Immature natural killer cell (primary cell): ENCODE data around the gene DST. TPM values are rescaled to one million over a fixed set of nuclear protein-coding genes. Genes with fewer than 3 reads are reported as not detected.

Experiments
- DNase-seq, 3 donors: peaks; one replicate each; pipeline ENCODE4 v3.0.0; 2022; ENCODE audit warnings: mixed read lengths in 1 of 3
- H3K27ac Mint-ChIP-seq, 6 donors: one replicate each; pipeline ENCODE4 v1.8.0; 2020; ENCODE audit warnings: mixed read lengths in 6 of 6, mild to moderate bottlenecking in 5 of 6, inconsistent platforms in 4 of 6, moderate library complexity in 3 of 6
- H3K27me3 Mint-ChIP-seq, 3 donors: one replicate each; pipeline ENCODE4 v1.8.0; 2020 to 2021; ENCODE audit warnings: low read depth in 3 of 3, mild to moderate bottlenecking in 3 of 3, mixed read lengths in 3 of 3, moderate library complexity in 3 of 3, inconsistent platforms in 1 of 3
- H3K36me3 Mint-ChIP-seq, 3 donors: one replicate each; pipeline ENCODE4 v1.8.0; 2020; ENCODE audit warnings: mixed read lengths in 3 of 3, inconsistent platforms in 2 of 3, mild to moderate bottlenecking in 2 of 3
- H3K4me1 Mint-ChIP-seq, 2 donors: one replicate each; pipeline ENCODE4 v1.8.0; 2020; ENCODE audit warnings: inconsistent platforms in 2 of 2, mild to moderate bottlenecking in 2 of 2, mixed read lengths in 2 of 2, moderate library complexity in 1 of 2
- H3K4me3 Mint-ChIP-seq, 5 donors: one replicate each; pipeline ENCODE4 v1.8.0; 2020; ENCODE audit warnings: mild to moderate bottlenecking in 5 of 5, mixed read lengths in 5 of 5, inconsistent platforms in 3 of 5, moderate library complexity in 3 of 5
- H3K9me3 Mint-ChIP-seq, 6 donors: one replicate each; pipeline ENCODE4 v1.8.0; 2020; ENCODE audit warnings: mild to moderate bottlenecking in 6 of 6, mixed read lengths in 6 of 6, inconsistent platforms in 4 of 6, moderate library complexity in 3 of 6
- polyA plus RNA-seq, 3 donors: library from polyadenylated mRNA; unstranded; fragments of 300-500 nt; fragmentation: Illumina TruSeq; gene quantifications; one replicate each; pipeline ENCODE4 v1.2.3, GENCODE V29; 2021

DST gene
- polyA plus RNA-seq, 3 donors from 2014 or later, result 0.13 to 4.6 (median 0.99) TPM

DNA sequence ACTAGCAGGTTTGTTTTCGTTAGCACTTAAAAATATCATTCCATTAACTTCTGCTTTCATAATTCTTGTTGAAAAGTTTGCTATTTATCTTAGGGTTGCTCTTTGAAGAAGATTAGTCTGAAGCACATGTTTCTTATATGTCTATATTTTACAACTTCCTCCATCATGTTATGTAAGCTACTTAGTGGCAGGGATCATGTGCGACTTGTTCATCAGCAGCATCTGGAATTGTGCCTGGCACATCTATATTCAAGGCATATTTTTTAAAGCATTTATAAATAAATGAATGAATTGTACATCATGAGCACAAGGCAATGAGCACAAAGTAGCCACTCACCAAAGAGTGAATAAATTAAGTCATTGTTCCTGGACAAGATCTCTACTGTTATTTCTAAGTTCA is 208.1 kb downstream of the DST start:
- no peak overlapping the region for H3K4me3 Mint-ChIP-seq
- no peaks in the 10 kb centered on the region for H3K36me3 Mint-ChIP-seq
- no peak overlapping the region for H3K27ac Mint-ChIP-seq
- H3K9me3 Mint-ChIP-seq, result peaks cover 0 to 7% (median 5%) of the 10 kb centered on the region in 6 donors
- H3K4me1 Mint-ChIP-seq, result no peaks in the 10 kb centered on the region
- H3K27me3 Mint-ChIP-seq, result peaks cover 0 to 2% (median 0%) of the 10 kb centered on the region in 3 donors
- DNase-seq, result no peak

GRCh38 chr6:56433119-56433518 is 209.6 kb downstream of the DST start:
- H3K9me3 Mint-ChIP-seq, result peaks cover 0 to 7% (median 5%) of the 10 kb centered on the region in 6 donors
- no peak overlapping the region for H3K27ac Mint-ChIP-seq
- H3K4me3 Mint-ChIP-seq, result no peak overlapping the region
- H3K4me1 Mint-ChIP-seq, result no peaks in the 10 kb centered on the region
- DNase-seq, result no peak
- H3K27me3 Mint-ChIP-seq, result peaks cover 0 to 2% (median 0%) of the 10 kb centered on the region in 3 donors
- no peaks in the 10 kb centered on the region for H3K36me3 Mint-ChIP-seq

DNA sequence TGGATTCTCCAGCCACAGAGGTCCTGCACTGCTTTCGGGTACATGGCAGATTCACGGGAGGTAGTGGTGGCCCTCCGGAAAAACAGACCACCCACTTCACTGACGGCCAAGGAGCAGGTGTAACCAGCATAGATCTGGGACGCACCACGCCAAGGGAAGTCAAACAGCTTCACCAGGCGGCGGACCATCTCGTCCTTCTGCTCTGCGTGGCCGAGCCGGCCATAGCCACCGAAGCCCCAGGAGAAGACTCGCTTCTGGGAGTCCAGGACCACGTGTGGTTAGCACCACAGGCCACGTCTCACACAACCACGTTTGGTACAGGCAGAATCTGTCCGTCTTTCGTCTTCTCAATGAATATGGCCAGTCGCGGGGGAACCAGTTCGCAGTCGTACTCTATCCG is 210.5 kb downstream of the DST start:
- peaks cover 0 to 5% (median 0%) of the 10 kb centered on the region in 3 donors for H3K27me3 Mint-ChIP-seq
- H3K4me1 Mint-ChIP-seq, result no peaks in the 10 kb centered on the region
- no peak overlapping the region for H3K4me3 Mint-ChIP-seq
- H3K36me3 Mint-ChIP-seq, result no peaks in the 10 kb centered on the region
- no peak for DNase-seq
- H3K27ac Mint-ChIP-seq, result no peak overlapping the region
- H3K9me3 Mint-ChIP-seq, result peaks cover 2 to 14% (median 8%) of the 10 kb centered on the region in 6 donors

- peaks cover 2 to 12% (median 8%) of the 10 kb centered on the region in 6 donors for H3K9me3 Mint-ChIP-seq
- H3K36me3 Mint-ChIP-seq, result no peaks in the 10 kb centered on the region
- H3K4me1 Mint-ChIP-seq, result no peaks in the 10 kb centered on the region
- no peak overlapping the region for H3K27ac Mint-ChIP-seq
- no peak for DNase-seq
- H3K4me3 Mint-ChIP-seq, result no peak overlapping the region
- H3K27me3 Mint-ChIP-seq, result peaks cover 0 to 5% (median under 1%) of the 10 kb centered on the region in 3 donors
Measured at GRCh38 chr6:56430629-56431600, 211.8 kb downstream of the DST start.

DNA sequence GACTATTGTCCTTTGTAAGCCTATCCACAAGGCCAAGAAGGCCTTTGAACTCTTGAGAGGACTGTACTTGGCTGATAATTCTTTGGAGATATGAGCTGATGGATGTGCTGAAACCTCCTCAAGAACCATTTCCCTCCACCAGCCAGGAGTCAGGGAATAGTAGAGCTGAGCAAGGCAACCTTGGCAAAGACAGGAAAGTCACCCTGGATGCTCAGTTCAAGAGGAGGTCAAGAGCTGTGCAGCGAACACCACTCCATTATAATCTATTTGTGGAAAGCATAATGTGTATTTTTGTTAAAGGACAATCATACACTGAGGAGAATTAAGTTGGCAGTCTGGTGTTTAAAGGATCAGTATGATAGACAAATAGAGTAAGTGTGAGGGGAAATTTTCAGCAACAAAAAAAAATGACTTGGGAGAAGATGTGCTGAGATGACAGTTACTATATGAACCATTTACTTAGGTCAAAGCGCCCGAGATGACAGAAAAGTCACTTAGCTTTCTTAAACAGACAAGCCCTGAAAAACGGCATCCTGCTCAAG is 218.1 kb downstream of the DST start:
- DNase-seq, result no peak
- no peak overlapping the region for H3K4me3 Mint-ChIP-seq
- H3K4me1 Mint-ChIP-seq, result no peaks in the 10 kb centered on the region
- H3K27ac Mint-ChIP-seq, result no peak overlapping the region
- no peaks in the 10 kb centered on the region for H3K36me3 Mint-ChIP-seq
- H3K27me3 Mint-ChIP-seq, result peaks cover 2 to 5% (median 3%) of the 10 kb centered on the region in 3 donors
- H3K9me3 Mint-ChIP-seq, result peaks cover 0 to 15% (median 7%) of the 10 kb centered on the region in 6 donors

DNA sequence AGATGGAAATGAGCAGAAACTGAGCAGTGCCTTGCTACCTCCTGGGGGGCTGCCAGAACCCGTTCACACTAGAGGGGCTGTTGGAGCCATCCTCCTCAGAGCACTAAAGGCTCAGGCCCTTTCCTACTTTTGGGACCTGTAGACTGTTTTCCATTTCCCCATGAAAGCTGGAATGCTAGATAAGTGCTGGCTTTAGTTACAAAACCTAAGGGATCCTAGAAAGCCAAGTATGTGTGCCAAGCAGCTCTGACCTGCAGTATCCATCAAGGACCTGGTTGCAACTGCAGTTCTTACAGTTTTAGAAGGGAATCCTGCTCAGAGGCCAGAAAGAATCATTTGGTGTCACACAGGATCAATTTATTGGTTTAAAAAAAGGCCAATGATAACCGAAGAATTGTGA is 218.6 kb downstream of the DST start:
- no peak overlapping the region for H3K4me3 Mint-ChIP-seq
- H3K27me3 Mint-ChIP-seq, result peaks cover 2 to 5% (median 3%) of the 10 kb centered on the region in 3 donors
- H3K4me1 Mint-ChIP-seq, result no peaks in the 10 kb centered on the region
- peaks cover 0 to 15% (median 7%) of the 10 kb centered on the region in 6 donors for H3K9me3 Mint-ChIP-seq
- no peaks in the 10 kb centered on the region for H3K36me3 Mint-ChIP-seq
- no peak for DNase-seq
- no peak overlapping the region for H3K27ac Mint-ChIP-seq

GRCh38 chr6:56420296-56420695 is 222.4 kb downstream of the DST start:
- no peaks in the 10 kb centered on the region for H3K36me3 Mint-ChIP-seq
- no peak for DNase-seq
- no peak overlapping the region for H3K4me3 Mint-ChIP-seq
- H3K4me1 Mint-ChIP-seq, result no peaks in the 10 kb centered on the region
- H3K27me3 Mint-ChIP-seq, result peaks cover 0 to 3% (median 0%) of the 10 kb centered on the region in 3 donors
- H3K9me3 Mint-ChIP-seq, result peaks cover 0 to 5% (median 2%) of the 10 kb centered on the region in 6 donors
- no peak overlapping the region for H3K27ac Mint-ChIP-seq

GRCh38 chr6:56419191-56419590 is 223.5 kb downstream of the DST start:
- no peak for DNase-seq
- Mint-ChIP-seq H3K27me3 (peaks cover 0 to 3% (median 0%) of the 10 kb centered on the region in 3 donors), H3K27ac (no peak overlapping the region), H3K4me3 (no peak overlapping the region), H3K4me1 (no peaks in the 10 kb centered on the region), H3K9me3 (peaks cover 0 to 5% (median 0%) of the 10 kb centered on the region in 6 donors), H3K36me3 (no peaks in the 10 kb centered on the region)

- no peaks in the 10 kb centered on the region for H3K36me3 Mint-ChIP-seq
- DNase-seq, result no peak
- no peaks in the 10 kb centered on the region for H3K4me1 Mint-ChIP-seq
- H3K27ac Mint-ChIP-seq, result no peak overlapping the region
- peaks cover 0 to 3% (median 2%) of the 10 kb centered on the region in 3 donors for H3K27me3 Mint-ChIP-seq
- H3K4me3 Mint-ChIP-seq, result no peak overlapping the region
- H3K9me3 Mint-ChIP-seq, result peaks cover 0 to 5% (median 0%) of the 10 kb centered on the region in 6 donors
Measured at GRCh38 chr6:56417823-56418222, 224.9 kb downstream of the DST start.

DNA sequence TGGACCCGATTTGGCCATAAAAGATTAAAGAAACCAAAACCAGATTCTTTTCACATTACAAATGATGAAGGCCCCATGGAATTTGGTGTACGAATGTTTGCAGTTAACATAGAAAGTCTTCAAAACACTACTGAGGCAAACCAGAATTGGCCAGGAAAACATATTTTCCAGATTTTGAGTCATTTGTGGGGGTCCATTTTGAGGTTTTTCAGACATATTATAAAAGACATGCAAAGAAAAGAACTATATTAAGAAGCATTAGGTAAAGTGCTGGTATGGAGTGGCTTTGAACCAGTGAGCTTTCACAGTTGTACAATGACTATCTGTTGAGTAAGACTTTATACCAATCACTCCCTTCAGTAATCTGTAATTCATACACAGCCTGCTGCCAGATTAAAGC is 226.4 kb downstream of the DST start:
- no peak overlapping the region for H3K27ac Mint-ChIP-seq
- DNase-seq, result no peak
- H3K27me3 Mint-ChIP-seq, result peaks cover 0 to 5% (median 2%) of the 10 kb centered on the region in 3 donors
- H3K36me3 Mint-ChIP-seq, result no peaks in the 10 kb centered on the region
- no peaks in the 10 kb centered on the region for H3K4me1 Mint-ChIP-seq
- H3K4me3 Mint-ChIP-seq, result no peak overlapping the region
- no peaks in the 10 kb centered on the region for H3K9me3 Mint-ChIP-seq

GRCh38 chr6:56408976-56409375 is 233.7 kb downstream of the DST start:
- H3K4me3 Mint-ChIP-seq, result no peak overlapping the region
- no peaks in the 10 kb centered on the region for H3K36me3 Mint-ChIP-seq
- no peak overlapping the region for H3K27ac Mint-ChIP-seq
- DNase-seq, result no peak
- H3K4me1 Mint-ChIP-seq, result no peaks in the 10 kb centered on the region
- peaks cover 2 to 4% (median 2%) of the 10 kb centered on the region in 3 donors for H3K27me3 Mint-ChIP-seq
- H3K9me3 Mint-ChIP-seq, result peaks cover 0 to 5% (median 0%) of the 10 kb centered on the region in 6 donors
